GM19043 (cell line): ENCODE results near the gene BPGM.

ENCODE experiments used
- ATAC-seq: cut with Tn5 transposase; IDR thresholded peaks from one replicate; pipeline ENCODE4 v1.9.1; 2021; ENCODE audit warnings: low read depth; ENCODE audit not compliant: unreplicated experiment

Gene BPGM

DNA sequence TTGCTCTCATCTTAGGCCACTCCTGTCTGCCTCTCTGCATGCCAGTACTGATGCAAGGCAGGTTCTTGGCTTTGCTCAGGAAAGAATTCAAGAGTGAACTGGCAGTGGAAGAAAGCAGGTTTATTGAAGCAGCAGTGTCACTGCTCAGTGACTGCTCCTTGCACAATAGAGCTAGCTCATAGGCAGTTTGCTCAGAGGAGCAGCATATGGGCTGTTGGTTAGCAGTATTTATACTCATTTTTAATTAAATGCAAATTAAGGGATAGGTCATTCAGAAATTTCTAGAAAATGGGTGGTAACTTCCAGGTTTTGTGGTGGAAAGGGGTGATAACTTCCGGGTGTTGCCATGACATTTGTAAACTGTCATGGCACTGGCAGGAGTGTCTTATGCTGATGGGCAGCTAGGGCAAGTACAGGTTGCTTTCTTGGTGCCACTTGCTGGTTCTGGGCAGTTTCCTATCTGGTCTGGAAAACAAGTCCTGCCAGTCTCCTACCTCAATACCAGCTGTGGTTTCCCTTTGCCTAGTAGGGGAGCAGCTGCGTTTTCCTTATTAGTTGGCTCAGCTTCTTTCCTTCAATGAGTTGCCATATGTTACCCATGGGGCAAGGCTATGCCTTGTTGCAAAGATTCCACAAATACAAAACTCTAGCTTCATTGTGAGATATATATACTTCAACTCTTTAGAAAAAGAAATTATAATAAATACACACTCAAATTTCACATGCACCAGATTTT lies 68.0 kb downstream of the BPGM start:
- no peak for ATAC-seq

DNA sequence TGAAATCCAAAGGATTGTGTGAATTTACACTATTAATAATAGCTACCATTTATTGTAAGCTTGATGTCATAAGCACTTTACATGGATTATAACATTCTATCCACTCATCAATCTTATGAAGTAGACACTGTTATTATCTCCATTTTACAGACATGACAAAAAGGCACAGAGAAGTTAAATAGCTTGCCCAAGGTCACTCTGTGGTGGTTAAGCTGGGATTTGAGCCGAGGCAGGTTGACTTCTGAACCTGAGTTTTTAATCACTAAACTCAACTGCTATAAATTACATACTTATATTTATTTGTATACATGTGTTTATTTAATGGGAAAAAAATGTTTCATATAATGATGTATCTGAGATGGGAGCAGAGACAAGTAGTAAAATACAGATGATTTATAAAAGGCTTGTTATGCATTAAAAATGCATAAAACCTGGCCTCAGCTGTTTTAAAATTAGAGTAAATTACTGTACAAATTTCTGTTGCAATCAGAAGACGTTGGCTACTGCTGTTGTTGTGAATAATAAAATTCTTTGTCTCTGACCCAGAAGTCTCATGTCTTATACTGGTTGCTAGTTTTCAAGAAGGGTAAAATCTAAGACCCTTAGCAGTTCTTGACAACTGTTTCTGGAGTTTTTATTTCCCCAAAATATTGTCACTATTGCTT lies 71.7 kb downstream of the BPGM start:
- no peak for ATAC-seq

DNA sequence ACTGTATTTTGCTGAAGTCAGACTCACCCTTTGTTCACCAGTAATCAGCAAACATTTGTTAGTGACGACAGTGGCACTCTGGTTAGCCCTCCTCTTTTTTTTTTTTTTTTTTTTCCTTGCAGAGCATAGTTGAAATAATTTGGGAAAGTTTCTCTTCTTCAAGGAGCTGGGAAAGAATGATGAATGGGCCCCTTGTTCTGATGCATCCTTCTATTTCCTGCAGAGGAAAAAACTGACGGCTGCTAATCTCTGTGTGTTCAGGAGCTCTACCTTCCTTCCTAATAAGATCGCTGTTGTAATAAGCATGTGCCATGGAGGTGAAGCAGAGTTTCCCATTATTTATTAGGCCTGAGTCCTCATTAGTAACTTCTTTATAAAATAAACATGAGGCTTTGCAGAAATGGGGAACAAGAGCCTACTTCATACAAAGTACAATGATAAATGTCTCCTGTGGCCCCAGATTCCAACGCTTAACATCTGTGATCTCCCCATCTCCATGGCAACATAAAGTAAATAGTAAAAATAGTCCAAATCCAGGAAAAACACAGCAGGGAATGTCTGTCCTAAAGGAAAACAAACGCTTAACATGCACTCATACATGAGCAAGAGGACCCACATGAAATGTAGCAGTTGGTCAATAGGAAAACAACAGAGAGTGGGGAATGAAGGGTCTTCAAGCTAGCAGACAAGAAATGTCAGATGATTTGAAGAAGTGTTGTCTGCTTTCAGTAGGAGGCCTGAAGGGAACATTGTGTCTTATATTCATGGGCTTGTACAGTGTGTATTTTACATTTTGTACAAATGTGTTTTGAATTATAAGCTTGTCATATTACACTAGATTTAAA lies 73.7 kb downstream of the BPGM start:
- ATAC-seq: no peak

DNA sequence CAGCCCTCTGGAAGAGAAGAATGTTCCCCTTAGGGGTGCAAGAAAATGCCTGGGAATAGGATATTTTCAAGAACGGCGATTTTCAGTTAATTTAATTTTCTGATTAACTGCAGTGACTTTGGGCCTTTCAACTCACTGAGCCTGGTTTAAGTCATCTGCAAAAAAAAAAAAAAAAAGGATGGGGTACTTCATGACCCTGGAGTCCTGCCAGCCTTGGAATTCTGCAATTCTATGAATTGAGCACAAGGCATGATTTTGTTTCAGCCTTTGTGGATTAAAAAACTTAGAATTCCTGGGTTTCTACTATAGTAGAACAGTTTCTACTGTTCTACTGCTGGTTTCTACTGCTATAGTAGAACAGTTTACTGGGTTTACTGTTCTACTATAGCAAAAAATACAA lies 74.5 kb downstream of the BPGM start:
- no peak for ATAC-seq

DNA sequence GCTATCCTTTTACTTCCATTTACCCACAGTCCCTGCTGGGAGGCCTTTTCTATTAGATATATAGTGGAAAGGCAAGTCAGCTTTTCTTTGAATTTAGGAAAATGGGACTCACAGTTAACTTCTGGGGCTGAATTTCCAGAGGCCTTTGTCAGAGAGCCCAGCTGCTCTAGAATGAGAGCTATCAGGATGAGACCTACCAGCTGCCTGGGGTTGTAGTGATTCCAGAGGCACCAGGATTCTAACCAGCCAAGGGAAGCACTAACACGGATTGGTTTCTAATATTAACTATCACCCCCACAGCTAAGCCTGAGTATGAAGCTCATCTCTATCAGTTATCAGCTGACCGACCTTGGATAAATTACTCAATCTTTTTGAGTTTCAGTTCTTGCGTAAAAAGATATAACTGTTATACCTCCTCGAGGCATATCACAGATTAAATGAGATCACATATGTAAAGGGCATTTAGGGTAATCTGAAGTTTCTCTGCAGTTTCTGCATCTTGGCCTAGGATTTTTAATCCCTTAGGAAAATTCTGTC lies 76.2 kb downstream of the BPGM start:
- no peak for ATAC-seq

DNA sequence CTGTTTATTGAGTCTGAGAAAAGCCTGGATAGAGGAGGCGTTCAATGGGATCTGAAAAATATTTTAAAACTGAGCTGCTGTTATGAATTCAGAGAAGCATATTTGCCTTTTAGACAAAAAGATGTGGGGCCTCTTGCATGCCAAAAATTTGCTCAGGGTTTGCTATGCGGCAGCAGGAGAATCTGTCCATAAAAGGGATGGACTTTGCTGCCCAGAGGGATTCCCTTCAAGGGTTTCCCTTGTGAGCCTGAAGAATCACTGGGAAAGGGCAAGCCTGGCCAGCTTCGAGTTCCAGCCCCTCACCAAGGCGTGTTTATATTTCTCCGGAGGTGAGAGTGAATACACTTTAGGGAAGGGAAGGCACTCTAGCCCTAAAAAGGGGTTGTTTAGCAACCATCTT lies 77.2 kb downstream of the BPGM start:
- ATAC-seq: no peak

DNA sequence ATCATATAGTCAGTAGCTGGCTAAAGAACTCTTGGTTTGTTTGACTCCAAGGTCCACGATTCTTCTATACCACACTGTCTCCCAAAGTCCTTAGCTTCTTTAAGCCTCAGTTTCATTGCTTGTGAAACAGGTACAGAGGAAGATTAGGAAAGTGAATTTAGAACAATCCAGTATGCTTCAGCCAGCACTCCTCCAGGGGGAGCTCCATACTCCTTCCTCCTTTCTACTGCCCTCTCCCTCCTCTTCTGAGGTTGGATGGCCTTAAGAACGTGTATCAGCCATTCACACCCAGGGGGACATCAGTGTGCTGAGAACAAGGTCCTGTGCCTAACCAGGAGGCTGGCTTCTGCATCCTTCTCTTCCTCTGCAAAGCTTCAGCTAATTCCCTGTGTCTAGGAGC lies 78.0 kb downstream of the BPGM start:
- ATAC-seq: no peak

DNA sequence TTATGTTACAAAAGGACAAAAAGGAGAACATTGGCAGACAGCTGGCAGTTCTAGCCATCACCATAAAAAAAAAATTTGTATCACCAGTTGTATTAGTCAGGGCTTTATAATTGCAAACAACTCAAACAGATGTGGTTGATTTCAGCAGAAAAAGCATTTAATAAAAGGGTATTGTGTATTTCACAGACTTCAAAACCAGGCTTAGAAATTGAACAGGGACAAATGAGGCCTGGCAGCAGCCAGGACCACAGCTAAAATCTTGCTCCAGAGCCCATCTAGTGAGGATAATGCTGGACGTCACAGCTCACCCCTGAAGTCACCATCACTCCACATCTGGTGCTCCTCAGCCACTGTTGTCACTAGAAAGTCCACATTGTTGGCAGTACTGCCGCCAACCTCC lies 79.9 kb downstream of the BPGM start:
- ATAC-seq: no peak

DNA sequence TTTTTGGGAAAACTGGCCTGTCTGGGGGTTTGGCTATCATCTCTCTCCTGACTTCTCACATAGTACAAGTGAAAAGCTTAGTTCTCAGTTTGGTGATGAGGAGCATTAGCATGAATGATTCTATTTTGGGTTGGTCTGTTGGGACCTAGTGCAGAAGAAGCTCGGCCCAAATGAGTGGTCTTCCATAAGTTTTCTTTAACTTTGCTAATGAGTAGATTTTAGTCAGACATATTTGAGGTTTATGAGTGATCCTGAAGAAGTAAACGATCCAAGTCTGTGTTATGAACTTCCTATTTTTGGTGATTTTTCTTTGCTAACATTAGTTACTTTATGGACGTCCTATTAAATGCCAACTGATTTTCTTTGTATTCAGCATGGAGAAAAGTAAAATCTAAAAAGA lies 81.1 kb downstream of the BPGM start:
- ATAC-seq: no peak
